B cell (primary cell): Measurements from ENCODE around the gene VN1R5. TPM values are rescaled to one million over a fixed set of nuclear protein-coding genes. Genes with fewer than 3 reads are reported as not detected.

Experiments
- ATAC-seq: fragments of 200-7000 bp; cut with Tn5 transposase; one replicate; pipeline ENCODE4 v1.10.0; 2021; ENCODE audit warnings: low read depth, mild to moderate bottlenecking, moderate number of reproducible peaks, moderate library complexity
- CTCF ChIA-PET: fragments of 350-600 bp; sonication (Branson Sonifier 250); formaldehyde crosslinking; loops from one replicate; lab custom pipeline; 2021; ENCODE audit warnings: antibody characterized with exemption, inconsistent platforms; lab: Charles Lee
- POLR2A ChIA-PET: fragments of 350-600 bp; sonication (Branson Sonifier 250); formaldehyde crosslinking; loops from one replicate; lab custom pipeline; 2021; ENCODE audit warnings: antibody characterized with exemption; lab: Charles Lee
- DNase-seq: peaks from one replicate; pipeline ENCODE4 v3.0.0; 2013
- H2AFZ ChIP-seq: 2 replicates; pipeline ENCODE4 v1.6.1; 2012; ENCODE audit warnings: mild to moderate bottlenecking, low read depth, low read length; ENCODE audit not compliant: insufficient read depth, poor library complexity, severe bottlenecking
- H3K27ac ChIP-seq, 2 donors: 1 replicate in 1 of 2; 2 replicates in 1 of 2; pipeline ENCODE4 v1.5.1; 2012 to 2013; ENCODE audit warnings: low read length in 2 of 2, mild to moderate bottlenecking in 2 of 2, moderate library complexity in 1 of 2
- H3K27me3 ChIP-seq, 4 experiments: fragments of 200-600 bp in 1 of 4; sonication (generic) in 1 of 4; replicated peaks in 1 of 4; 1 replicate in 2 of 4; 2 replicates in 2 of 4; pipeline versions ENCODE4 v1.6.1 to v1.7.0; 2013 to 2016; ENCODE audit warnings: low read length in 3 of 4, mild to moderate bottlenecking in 2 of 4, mixed read lengths in 1 of 4, moderate library complexity in 1 of 4; ENCODE audit not compliant: insufficient read depth in 4 of 4, control insufficient read depth in 3 of 4; ENCODE audit errors: control extremely low read depth in 1 of 4
- H3K36me3 ChIP-seq, 2 experiments: replicated peaks in 1 of 2; 1 replicate in 1 of 2; 2 replicates in 1 of 2; pipeline versions ENCODE4 v1.6.1 to v1.7.1; 2013; ENCODE audit warnings: low read length in 1 of 2; ENCODE audit not compliant: insufficient read depth in 2 of 2, control insufficient read depth in 1 of 2; ENCODE audit errors: control extremely low read depth in 1 of 2, extremely low read depth in 1 of 2
- H3K4me1 ChIP-seq, 2 donors: fragments of 200-600 bp in 1 of 2; sonication (generic) in 1 of 2; 1 replicate in 1 of 2; 2 replicates in 1 of 2; pipeline versions ENCODE4 v1.5.1 to v1.6.1; 2013 to 2017; ENCODE audit warnings: low read length in 2 of 2; ENCODE audit not compliant: control insufficient read depth in 2 of 2, insufficient read depth in 2 of 2
- H3K4me2 ChIP-seq: replicated peaks from 2 replicates; pipeline ENCODE3; 2012; ENCODE audit warnings: mild to moderate bottlenecking, low read depth, low read length; ENCODE audit not compliant: poor library complexity, severe bottlenecking
- H3K4me3 ChIP-seq, 5 experiments: fragments of 200-600 bp in 1 of 5; sonication (generic) in 1 of 5; 1 replicate in 3 of 5; 2 replicates in 2 of 5; pipeline versions ENCODE4 v1.5.1 to v1.7.0; 2011 to 2016; ENCODE audit warnings: low read length in 4 of 5, mild to moderate bottlenecking in 4 of 5, low read depth in 2 of 5, control low read depth in 1 of 5, moderate library complexity in 1 of 5; ENCODE audit not compliant: insufficient read depth in 1 of 5; ENCODE audit errors: control extremely low read depth in 1 of 5, extremely low read depth in 1 of 5
- H3K79me2 ChIP-seq: fragments of 200-600 bp; sonication (generic); one replicate; pipeline ENCODE4 v1.6.0; 2016; ENCODE audit warnings: low read length; ENCODE audit not compliant: control insufficient read depth, insufficient read depth
- H3K9ac ChIP-seq: fragments of 200-600 bp; sonication (generic); 2 replicates; pipeline ENCODE4 v1.6.1; 2017; ENCODE audit warnings: mild to moderate bottlenecking, low read length, moderate library complexity
- H3K9me3 ChIP-seq, 3 donors: one replicate each; pipeline versions ENCODE4 v1.6.1 to v1.7.1; 2013; ENCODE audit warnings: low read length in 2 of 3; ENCODE audit not compliant: control insufficient read depth in 2 of 3, insufficient read depth in 1 of 3; ENCODE audit errors: control extremely low read depth in 1 of 3
- H4K20me1 ChIP-seq: 2 replicates; pipeline ENCODE4 v1.6.0; 2012; ENCODE audit warnings: mild to moderate bottlenecking, low read length; ENCODE audit not compliant: insufficient read depth, control insufficient read depth, poor library complexity, severe bottlenecking
- H3K27ac Mint-ChIP-seq: one replicate; pipeline ENCODE4 v1.8.0; 2021; ENCODE audit warnings: mixed read lengths
- H3K27me3 Mint-ChIP-seq: one replicate; pipeline ENCODE4 v1.8.0; 2021; ENCODE audit warnings: mixed read lengths
- H3K4me1 Mint-ChIP-seq: one replicate; pipeline ENCODE4 v1.8.0; 2021; ENCODE audit warnings: mixed read lengths
- H3K4me3 Mint-ChIP-seq: one replicate; pipeline ENCODE4 v1.8.0; 2021; ENCODE audit warnings: mixed read lengths
- H3K9me3 Mint-ChIP-seq: one replicate; pipeline ENCODE4 v1.8.0; 2022; ENCODE audit warnings: mixed read lengths; ENCODE audit not compliant: insufficient read depth
- EZH2 ChIP-seq: IDR thresholded peaks from 2 replicates; pipeline ENCODE4 v1.6.1; 2012; ENCODE audit warnings: borderline replicate concordance, low read depth, mild to moderate bottlenecking, moderate library complexity, low read length; ENCODE audit not compliant: insufficient read depth, poor library complexity, severe bottlenecking
- WGBS: methylation state at CpG from one replicate; pipeline ENCODE4 v1.1.5; 2013; ENCODE audit warnings: missing lambda C conversion rate; ENCODE audit not compliant: insufficient coverage; 5-methylcytosine and 5-hydroxymethylcytosine counted together
- intact Hi-C: fragments of 100-400 bp; cut with micrococcal nuclease; formaldehyde crosslinking; loops from one replicate; pipeline ENCODE4 v1.10.0; 2022
- polyA plus RNA-seq: library from polyadenylated mRNA; depleted of rRNA; stranded (reverse); fragments of >200 nt; gene quantifications from 2 replicates; pipeline ENCODE4 v1.2.3, GENCODE V29; 2012
- total RNA-seq, 2 donors: library from RNA; stranded (reverse); fragments of 120-200 nt in 1 of 2; gene quantifications; 1 replicate in 1 of 2; 2 replicates in 1 of 2; pipeline versions ENCODE4 v1.2.3 to v1.2.4, GENCODE V29; 2013 to 2022
- TF ChIP-seq, protein P1 (sequence below): fragments of 200-600 bp; IDR thresholded peaks from one replicate; pipeline ENCODE4 v1.8.0; 2022; ENCODE audit warnings: antibody characterized with exemption, mild to moderate bottlenecking

Gene VN1R5
- total and polyA plus RNA-seq, 2 donors (not counting 1 experiment from before 2014, with no cell fraction given) = not detected

DNA sequence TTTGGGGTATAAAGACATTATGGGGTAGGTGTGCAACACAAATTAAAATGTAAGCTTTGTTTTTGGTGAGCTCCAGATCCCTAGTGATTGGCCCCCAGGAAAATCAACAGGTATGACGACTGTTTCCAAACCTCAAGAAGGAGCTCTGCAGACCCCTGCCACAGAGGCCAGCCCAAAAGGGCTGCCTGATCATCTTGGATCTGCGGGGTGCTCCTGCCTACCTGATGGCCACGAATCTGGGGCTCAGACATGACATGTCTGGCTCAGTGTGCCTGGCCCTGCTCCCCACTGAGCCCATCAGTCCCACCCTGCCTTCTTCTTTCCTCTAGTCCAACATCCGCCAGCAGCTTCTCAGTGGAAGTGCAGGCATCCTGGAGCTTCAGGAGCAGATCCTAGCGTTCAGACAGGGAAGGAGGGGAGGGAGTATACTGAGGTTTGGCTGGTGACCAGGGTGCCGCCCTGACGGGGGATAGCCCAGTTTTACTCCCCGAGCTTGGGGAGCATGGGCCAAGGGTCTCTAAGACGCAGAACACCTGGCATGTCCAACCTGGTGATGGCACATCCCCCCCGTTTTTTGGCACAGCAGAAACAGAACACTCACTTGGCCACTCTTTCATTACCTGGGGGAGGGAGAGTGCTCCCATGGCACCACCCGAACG is 44.0 kb downstream of the VN1R5 start:
- H3K79me2 ChIP-seq = no peaks in the 10 kb centered on the region
- Mint-ChIP-seq H3K9me3 (no peaks in the 10 kb centered on the region), H3K4me3 (no peak overlapping the region), H3K4me1 (no peaks in the 10 kb centered on the region), H3K27me3 (no peaks in the 10 kb centered on the region), H3K27ac (no peak overlapping the region)
- H3K9ac ChIP-seq = no peak overlapping the region
- no peak overlapping the region for H2AFZ ChIP-seq
- intact Hi-C loops = no loop called here
- no peaks in the 10 kb centered on the region for H3K4me1 ChIP-seq
- WGBS = 98% methylated on average over 10 of the region's 12 CpGs
- CTCF ChIA-PET = no interaction called here
- no peak overlapping the region for H3K4me2 ChIP-seq
- no peaks in the 10 kb centered on the region for H3K9me3 ChIP-seq
- no peak overlapping the region for H3K4me3 ChIP-seq
- no peak for DNase-seq
- TF ChIP-seq, protein P1, sequence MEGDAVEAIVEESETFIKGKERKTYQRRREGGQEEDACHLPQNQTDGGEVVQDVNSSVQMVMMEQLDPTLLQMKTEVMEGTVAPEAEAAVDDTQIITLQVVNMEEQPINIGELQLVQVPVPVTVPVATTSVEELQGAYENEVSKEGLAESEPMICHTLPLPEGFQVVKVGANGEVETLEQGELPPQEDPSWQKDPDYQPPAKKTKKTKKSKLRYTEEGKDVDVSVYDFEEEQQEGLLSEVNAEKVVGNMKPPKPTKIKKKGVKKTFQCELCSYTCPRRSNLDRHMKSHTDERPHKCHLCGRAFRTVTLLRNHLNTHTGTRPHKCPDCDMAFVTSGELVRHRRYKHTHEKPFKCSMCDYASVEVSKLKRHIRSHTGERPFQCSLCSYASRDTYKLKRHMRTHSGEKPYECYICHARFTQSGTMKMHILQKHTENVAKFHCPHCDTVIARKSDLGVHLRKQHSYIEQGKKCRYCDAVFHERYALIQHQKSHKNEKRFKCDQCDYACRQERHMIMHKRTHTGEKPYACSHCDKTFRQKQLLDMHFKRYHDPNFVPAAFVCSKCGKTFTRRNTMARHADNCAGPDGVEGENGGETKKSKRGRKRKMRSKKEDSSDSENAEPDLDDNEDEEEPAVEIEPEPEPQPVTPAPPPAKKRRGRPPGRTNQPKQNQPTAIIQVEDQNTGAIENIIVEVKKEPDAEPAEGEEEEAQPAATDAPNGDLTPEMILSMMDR = no peak
- TF ChIP-seq EZH2 = no peak
- H3K27ac ChIP-seq = no peak overlapping the region
- POLR2A ChIA-PET = no interaction called here
- H4K20me1 ChIP-seq = no peaks in the 10 kb centered on the region
- H3K27me3 ChIP-seq = no peaks in the 10 kb centered on the region
- ATAC-seq = no peak
- H3K36me3 ChIP-seq = peaks cover 0 to 2% of the 10 kb centered on the region in 2 experiments

- H3K36me3 ChIP-seq = peaks cover 0 to 2% of the 10 kb centered on the region in 2 experiments
- Mint-ChIP-seq H3K9me3 (no peaks in the 10 kb centered on the region), H3K27me3 (no peaks in the 10 kb centered on the region), H3K4me3 (no peak overlapping the region), H3K27ac (no peak overlapping the region), H3K4me1 (no peaks in the 10 kb centered on the region)
- CTCF ChIA-PET = interaction anchor here (0.7 kb wide), 1 partner anchor 16 kb away, joined by 3 read pairs; no protein-coding TSS in a partner anchor
- no peaks in the 10 kb centered on the region for H3K4me1 ChIP-seq
- intact Hi-C loops = no loop called here
- H3K9me3 ChIP-seq = no peaks in the 10 kb centered on the region
- no peak overlapping the region for H2AFZ ChIP-seq
- H3K9ac ChIP-seq = no peak overlapping the region
- 98% methylated on average over 47 of the region's 47 CpGs for WGBS
- POLR2A ChIA-PET = no interaction called here
- H3K27ac ChIP-seq = no peak overlapping the region
- ATAC-seq = no peak
- DNase-seq = no peak
- H3K4me2 ChIP-seq = no peak overlapping the region
- H3K27me3 ChIP-seq = no peaks in the 10 kb centered on the region
- no peak overlapping the region for H3K4me3 ChIP-seq
- TF ChIP-seq, protein P1 = no peak
- TF ChIP-seq EZH2 = no peak
- no peaks in the 10 kb centered on the region for H4K20me1 ChIP-seq
- H3K79me2 ChIP-seq = no peaks in the 10 kb centered on the region
Measured at GRCh38 chr1:247300491-247301175, 44.8 kb downstream of the VN1R5 start.
